Endothelial cell of umbilical vein (primary cell): ENCODE data around the gene RSPH10B2. TPM values are rescaled to one million over a fixed set of nuclear protein-coding genes. Genes with fewer than 3 reads are reported as not detected.
"Not testable (repeated sequence)": the region's sequence is repeated elsewhere in the genome, so short reads cannot be mapped to it uniquely, and the experiment has no call there.

Experiments
- BruUV-seq: library from RNA; stranded (reverse); fragments of 400-500 nt; replicated peaks from 2 replicates; lab custom pipeline; 2021; lab: Mats Ljungman, UMichigan
- CTCF ChIA-PET: fragments of 300-600, 350-600 bp; sonication (Branson Sonifier 250); formaldehyde crosslinking; loops from one replicate; lab custom pipeline; 2021; ENCODE audit warnings: antibody characterized with exemption, inconsistent platforms; lab: Charles Lee
- POLR2A ChIA-PET: fragments of 300-600, 350-600 bp; sonication (Branson Sonifier 250); formaldehyde crosslinking; loops from one replicate; lab custom pipeline; 2021; ENCODE audit warnings: antibody characterized with exemption, inconsistent platforms; lab: Charles Lee
- DNase-seq: peaks from one replicate; pipeline ENCODE4 v3.0.0-alpha.2; 2011; ENCODE audit warnings: low read depth, low spot score
- FAIRE-seq: peaks from 2 replicates; lab custom pipeline; 2011; peaks lifted over from hg19 to GRCh38; lab: Jason Lieb, UNC
- H2AFZ ChIP-seq: 2 replicates; pipeline ENCODE4 v1.6.0; 2012; ENCODE audit warnings: low read depth, low read length, control low read depth, inconsistent platforms
- H3K27ac ChIP-seq: 2 replicates; pipeline ENCODE4 v1.5.1; 2011; ENCODE audit warnings: low read depth, mild to moderate bottlenecking, control low read depth, low read length, moderate library complexity; ENCODE audit not compliant: insufficient read depth
- H3K27me3 ChIP-seq, 2 experiments: 2 replicates each; pipeline versions ENCODE4 v1.6.0 to v1.6.1; 2011; ENCODE audit warnings: low read length in 2 of 2, mixed read lengths in 1 of 2; ENCODE audit not compliant: control insufficient read depth in 2 of 2, insufficient read depth in 2 of 2
- H3K36me3 ChIP-seq, 2 experiments: 2 replicates in 1 of 2; 3 replicates in 1 of 2; pipeline ENCODE4 v1.5.1; 2011; ENCODE audit warnings: low read length in 2 of 2, mild to moderate bottlenecking in 1 of 2, moderate library complexity in 1 of 2; ENCODE audit not compliant: control insufficient read depth in 2 of 2, insufficient read depth in 2 of 2; ENCODE audit errors: extremely low read depth in 1 of 2
- H3K4me1 ChIP-seq: 3 replicates; pipeline ENCODE4 v1.5.1; 2011; ENCODE audit warnings: mild to moderate bottlenecking, low read length; ENCODE audit not compliant: control insufficient read depth, insufficient read depth; ENCODE audit errors: extremely low read depth
- H3K4me2 ChIP-seq: 2 replicates; pipeline ENCODE4 v1.6.1; 2011; ENCODE audit warnings: low read length, control low read depth, mixed read lengths; ENCODE audit not compliant: insufficient read depth
- H3K4me3 ChIP-seq, 3 experiments: fragments of 200-600 bp in 1 of 3; sonication (generic), shearing (Covaris generic) in 1 of 3; replicated peaks in 1 of 3; 2 replicates each; pipeline ENCODE4 v1.5.1; 2011 to 2016; ENCODE audit warnings: control low read depth in 3 of 3, low read length in 3 of 3, mild to moderate bottlenecking in 2 of 3, inconsistent platforms in 1 of 3, low read depth in 1 of 3, moderate library complexity in 1 of 3; ENCODE audit not compliant: insufficient read depth in 1 of 3
- H3K79me2 ChIP-seq: 2 replicates; pipeline ENCODE4 v1.6.0; 2012; ENCODE audit warnings: low read length, inconsistent platforms; ENCODE audit not compliant: control insufficient read depth, insufficient read depth
- H3K9ac ChIP-seq: replicated peaks from 2 replicates; pipeline ENCODE3; 2011; ENCODE audit warnings: low read length, control low read depth; ENCODE audit not compliant: insufficient read depth; ENCODE audit errors: extremely low read depth
- H3K9me1 ChIP-seq: replicated peaks from 3 replicates; pipeline ENCODE4 v1.6.0; 2011; ENCODE audit warnings: mild to moderate bottlenecking, low read length; ENCODE audit not compliant: control insufficient read depth, insufficient read depth; ENCODE audit errors: extremely low read depth
- H3K9me3 ChIP-seq: replicated peaks from 2 replicates; pipeline ENCODE4 v1.5.1; 2012; ENCODE audit warnings: low read length, inconsistent platforms; ENCODE audit not compliant: control insufficient read depth, insufficient read depth
- H4K20me1 ChIP-seq: replicated peaks from 2 replicates; pipeline ENCODE3; 2011; ENCODE audit warnings: mild to moderate bottlenecking, low read length; ENCODE audit not compliant: control insufficient read depth, insufficient read depth; ENCODE audit errors: extremely low read depth
- CTCF ChIP-seq, 2 donors: IDR thresholded peaks; 1 replicate in 1 of 2; 2 replicates in 1 of 2; pipeline ENCODE4 v1.5.1; 2011; ENCODE audit warnings: low read length in 2 of 2, mild to moderate bottlenecking in 2 of 2, moderate library complexity in 2 of 2, control low read depth in 1 of 2, inconsistent platforms in 1 of 2, low read depth in 1 of 2; ENCODE audit not compliant: insufficient read depth in 1 of 2; ENCODE audit errors: extremely low read depth in 1 of 2
- EZH2 ChIP-seq: IDR thresholded peaks from 2 replicates; pipeline ENCODE4 v1.6.1; 2012; ENCODE audit warnings: borderline replicate concordance, low read depth, mild to moderate bottlenecking, moderate library complexity, low read length, inconsistent platforms; ENCODE audit not compliant: severe bottlenecking
- FOS ChIP-seq: IDR thresholded peaks from 2 replicates; pipeline ENCODE4 v1.6.1; 2011; ENCODE audit warnings: mild to moderate bottlenecking, low read length, moderate library complexity, borderline replicate concordance; ENCODE audit not compliant: insufficient read depth
- GATA2 ChIP-seq: IDR thresholded peaks from 2 replicates; pipeline ENCODE4 v1.7.0; 2011; ENCODE audit warnings: low read depth, mild to moderate bottlenecking, moderate library complexity, mixed read lengths, low read length; ENCODE audit not compliant: insufficient read length, insufficient read depth
- JUN ChIP-seq: IDR thresholded peaks from 2 replicates; pipeline ENCODE4 v1.6.1; 2011; ENCODE audit warnings: borderline replicate concordance, low read depth; ENCODE audit not compliant: insufficient read length, insufficient read depth
- MAX ChIP-seq: IDR thresholded peaks from 2 replicates; pipeline ENCODE4 v1.6.1; 2011; ENCODE audit not compliant: insufficient read depth, insufficient read length
- MYC ChIP-seq: IDR thresholded peaks from one replicate; pipeline ENCODE4 v1.6.1; 2011; ENCODE audit warnings: mild to moderate bottlenecking, low read depth, low read length
- POLR2A ChIP-seq: IDR thresholded peaks from 2 replicates; pipeline ENCODE4 v1.6.1; 2012; ENCODE audit warnings: low read depth, mild to moderate bottlenecking, control low read depth, low read length
- POLR2AphosphoS5 ChIP-seq: IDR thresholded peaks from 2 replicates; pipeline ENCODE4 v1.6.1; 2012; ENCODE audit warnings: low read depth, mild to moderate bottlenecking, control low read depth, low read length, moderate library complexity; ENCODE audit not compliant: insufficient read depth
- dilution Hi-C: fragments of 300-500 bp; cut with MboI; formaldehyde crosslinking; loops from one replicate; pipeline ENCODE4 v1.15.0; 2019; ENCODE audit warnings: low sequenced_read_pairs; ENCODE audit not compliant: extremely low pct_ligation_motif_present
- intact Hi-C: fragments of 100-400 bp; cut with micrococcal nuclease; formaldehyde crosslinking; loops from one replicate; pipeline ENCODE4 v1.10.0; 2022
- polyA plus RNA-seq, 4 experiments: library from polyadenylated mRNA; depleted of rRNA in 3 of 4; stranded (reverse) in 3 of 4; unstranded in 1 of 4; fragments of >200 nt; gene quantifications; 2 replicates each; pipeline versions ENCODE4 v1.2.1 to v1.2.3, GENCODE V29; 2011 to 2012; ENCODE audit warnings: missing spikeins in 1 of 4
- total RNA-seq: library from RNA; stranded (reverse); gene quantifications from 2 replicates; pipeline ENCODE4 v1.2.3, GENCODE V29; 2021

Gene RSPH10B2
- total and polyA plus RNA-seq, 2 donors (not counting 3 experiments of a cell fraction or from before 2014, with no cell fraction given) = not detected

GRCh38 chr7:6714360-6714759 lies 39.5 kb upstream of the RSPH10B2 start:
- H3K4me2 ChIP-seq = no peak overlapping the region
- H3K4me3 ChIP-seq = no peak overlapping the region
- H3K9me3 ChIP-seq = no peaks in the 10 kb centered on the region
- dilution Hi-C loops (no loop called here), intact Hi-C loops (no loop called here)
- peak; percentile 40 for FAIRE-seq
- no peak overlapping the region for H2AFZ ChIP-seq
- no peaks in the 10 kb centered on the region for H3K79me2 ChIP-seq
- H3K27ac ChIP-seq = no peak overlapping the region
- no peaks in the 10 kb centered on the region for H3K27me3 ChIP-seq
- CTCF ChIA-PET = no interaction called here
- BruUV-seq = no TSS peak
- no peak overlapping the region for H3K9ac ChIP-seq
- POLR2A ChIA-PET = no interaction called here
- no peaks in the 10 kb centered on the region for H4K20me1 ChIP-seq
- no peak for DNase-seq
- no peak for TF ChIP-seq FOS
- no peak for TF ChIP-seq CTCF (IDR thresholded peaks at IDR 0.05; ENCODE audit: extremely low read depth in 1 of 2, insufficient read depth in 1 of 2, low read depth in 1 of 2, low read length in 2 of 2)
- no peak for TF ChIP-seq MYC
- no peak for TF ChIP-seq MAX
- TF ChIP-seq POLR2AphosphoS5 = no peak
- no peak for TF ChIP-seq JUN
- no peak for TF ChIP-seq GATA2
- TF ChIP-seq POLR2A = no peak
- no peak for TF ChIP-seq EZH2
- H3K36me3 ChIP-seq = no peaks in the 10 kb centered on the region
- H3K4me1 ChIP-seq = no peaks in the 10 kb centered on the region
- no peaks in the 10 kb centered on the region for H3K9me1 ChIP-seq

GRCh38 chr7:6715898-6716297 lies 38.0 kb upstream of the RSPH10B2 start:
- POLR2A ChIA-PET = not testable (repeated sequence)

More at GRCh38 chr7:6715898-6716297, 38.0 kb upstream of the RSPH10B2 start:
- H3K4me1 ChIP-seq, FAIRE-seq, H3K27ac ChIP-seq, H3K4me3 ChIP-seq, H3K79me2 ChIP-seq, H3K9ac ChIP-seq, H4K20me1 ChIP-seq, H2AFZ ChIP-seq, intact Hi-C loops, H3K27me3 ChIP-seq, CTCF ChIA-PET, H3K4me2 ChIP-seq, H3K9me1 ChIP-seq, H3K36me3 ChIP-seq, dilution Hi-C loops, H3K9me3 ChIP-seq, DNase-seq, BruUV-seq: not testable (repeated sequence)
